ENCODE results near the gene BDKRB1. TPM values are rescaled to one million over a fixed set of nuclear protein-coding genes. Genes with fewer than 3 reads are reported as not detected.

The BDKRB1 gene
- total RNA-seq, 1 donor from 2014 or later, result not detected

- Mint-ChIP-seq H3K4me1 (no peaks in the 10 kb centered on the region), H3K36me3 (no peaks in the 10 kb centered on the region), H3K27ac (no peak overlapping the region), H3K27me3 (ENCODE audit: insufficient read depth, low read depth) (peaks cover 6% of the 10 kb centered on the region), H3K9me3 (peaks cover 10% of the 10 kb centered on the region), H3K4me3 (no peak overlapping the region)
- Histone ChIP-seq H3K36me3 (no peaks in the 10 kb centered on the region), H3K27ac (no peak overlapping the region), H3F3A (ENCODE audit: low read depth) (no peaks in the 10 kb centered on the region), H3K4me2 (no peak overlapping the region), H3K79me2 (ENCODE audit: low read depth) (no peaks in the 10 kb centered on the region), H4K20me1 (ENCODE audit: low read depth) (no peaks in the 10 kb centered on the region), H3K27me3 (no peaks in the 10 kb centered on the region), H3K9me3 (ENCODE audit: low read depth) (no peaks in the 10 kb centered on the region), H3K4me1 (no peaks in the 10 kb centered on the region), H2AFZ (replicated peaks) (no peak overlapping the region), H3K9ac (no peak overlapping the region), H3K4me3 (no peak overlapping the region)
- TF ChIP-seq, protein P1, sequence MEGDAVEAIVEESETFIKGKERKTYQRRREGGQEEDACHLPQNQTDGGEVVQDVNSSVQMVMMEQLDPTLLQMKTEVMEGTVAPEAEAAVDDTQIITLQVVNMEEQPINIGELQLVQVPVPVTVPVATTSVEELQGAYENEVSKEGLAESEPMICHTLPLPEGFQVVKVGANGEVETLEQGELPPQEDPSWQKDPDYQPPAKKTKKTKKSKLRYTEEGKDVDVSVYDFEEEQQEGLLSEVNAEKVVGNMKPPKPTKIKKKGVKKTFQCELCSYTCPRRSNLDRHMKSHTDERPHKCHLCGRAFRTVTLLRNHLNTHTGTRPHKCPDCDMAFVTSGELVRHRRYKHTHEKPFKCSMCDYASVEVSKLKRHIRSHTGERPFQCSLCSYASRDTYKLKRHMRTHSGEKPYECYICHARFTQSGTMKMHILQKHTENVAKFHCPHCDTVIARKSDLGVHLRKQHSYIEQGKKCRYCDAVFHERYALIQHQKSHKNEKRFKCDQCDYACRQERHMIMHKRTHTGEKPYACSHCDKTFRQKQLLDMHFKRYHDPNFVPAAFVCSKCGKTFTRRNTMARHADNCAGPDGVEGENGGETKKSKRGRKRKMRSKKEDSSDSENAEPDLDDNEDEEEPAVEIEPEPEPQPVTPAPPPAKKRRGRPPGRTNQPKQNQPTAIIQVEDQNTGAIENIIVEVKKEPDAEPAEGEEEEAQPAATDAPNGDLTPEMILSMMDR (IDR thresholded peaks at IDR 0.05), result no peak
- TF ChIP-seq EZH2phosphoT487 (IDR thresholded peaks at IDR 0.05), result no peak
- DNase-seq (ENCODE audit: low spot score), result no peak
Measured at GRCh38 chr14:96214793-96215192, 41.2 kb upstream of the BDKRB1 start.

GRCh38 chr14:96215452-96216244 is 40.4 kb upstream of the BDKRB1 start:
- no peak overlapping the region for H3K27ac Mint-ChIP-seq
- H3K4me1 ChIP-seq, result no peaks in the 10 kb centered on the region

DNA sequence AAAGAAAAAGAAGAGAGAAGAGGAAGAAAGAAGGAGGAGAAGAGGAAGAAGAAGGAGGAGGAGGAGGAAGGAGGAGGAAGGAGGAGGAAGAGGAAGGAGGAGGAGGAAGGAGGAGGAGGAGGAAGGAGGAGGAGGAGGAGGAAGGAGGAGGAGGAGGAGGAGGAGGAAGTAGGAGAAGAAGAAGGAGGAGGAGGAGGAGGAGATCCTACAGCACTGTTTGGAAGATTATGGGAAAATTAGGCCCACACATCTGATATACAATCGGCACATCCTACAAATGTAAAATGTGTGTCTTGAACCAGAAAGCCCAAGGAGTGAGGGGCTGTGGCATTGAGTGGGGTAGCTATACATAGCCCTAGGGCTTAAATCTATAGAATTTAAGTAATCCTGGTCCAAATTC is 39.4 kb upstream of the BDKRB1 start:
- DNase-seq (ENCODE audit: low spot score), result no peak
- Histone ChIP-seq H3K4me1 (no peaks in the 10 kb centered on the region), H3K4me2 (no peak overlapping the region), H3K79me2 (ENCODE audit: low read depth) (no peaks in the 10 kb centered on the region), H3K27me3 (no peaks in the 10 kb centered on the region), H3K9ac (no peak overlapping the region), H4K20me1 (ENCODE audit: low read depth) (no peaks in the 10 kb centered on the region), H3K4me3 (no peak overlapping the region), H3F3A (ENCODE audit: low read depth) (no peaks in the 10 kb centered on the region), H3K36me3 (no peaks in the 10 kb centered on the region), H2AFZ (replicated peaks) (no peak overlapping the region), H3K27ac (no peak overlapping the region), H3K9me3 (ENCODE audit: low read depth) (no peaks in the 10 kb centered on the region)
- no peaks in the 10 kb centered on the region for H3K4me1 Mint-ChIP-seq
- H3K27me3 Mint-ChIP-seq (ENCODE audit: insufficient read depth, low read depth), result peaks cover 6% of the 10 kb centered on the region
- TF ChIP-seq, protein P1 (IDR thresholded peaks at IDR 0.05), result no peak
- H3K27ac Mint-ChIP-seq, result no peak overlapping the region
- peaks cover 11% of the 10 kb centered on the region for H3K9me3 Mint-ChIP-seq
- H3K36me3 Mint-ChIP-seq, result no peaks in the 10 kb centered on the region
- no peak overlapping the region for H3K4me3 Mint-ChIP-seq

More at GRCh38 chr14:96215452-96216244, 40.4 kb upstream of the BDKRB1 start:
- Histone ChIP-seq H4K20me1 (ENCODE audit: low read depth) (no peaks in the 10 kb centered on the region), H3K27ac (no peak overlapping the region), H3K9ac (no peak overlapping the region), H3F3A (ENCODE audit: low read depth) (no peaks in the 10 kb centered on the region), H3K4me3 (no peak overlapping the region), H3K79me2 (ENCODE audit: low read depth) (no peaks in the 10 kb centered on the region), H2AFZ (replicated peaks) (no peak overlapping the region), H3K27me3 (no peaks in the 10 kb centered on the region), H3K4me2 (no peak overlapping the region), H3K36me3 (no peaks in the 10 kb centered on the region), H3K9me3 (ENCODE audit: low read depth) (no peaks in the 10 kb centered on the region)
- H3K4me3 Mint-ChIP-seq, result no peak overlapping the region
- H3K9me3 Mint-ChIP-seq, result peaks cover 11% of the 10 kb centered on the region
- H3K4me1 Mint-ChIP-seq, result no peaks in the 10 kb centered on the region
- DNase-seq (ENCODE audit: low spot score), result no peak
- H3K36me3 Mint-ChIP-seq, result no peaks in the 10 kb centered on the region
- peaks cover 6% of the 10 kb centered on the region for H3K27me3 Mint-ChIP-seq (ENCODE audit: insufficient read depth, low read depth)
- TF ChIP-seq, protein P1 (IDR thresholded peaks at IDR 0.05), result no peak
- TF ChIP-seq EZH2phosphoT487 (IDR thresholded peaks at IDR 0.05) (no peak), EZH2 (IDR thresholded peaks at IDR 0.05) (no peak)
